WERI-Rb-1 (cell line): ENCODE results near the gene OBSCN.

Source experiments
- DNase-seq: peaks from one replicate; pipeline ENCODE4 v3.0.0-alpha.2; 2020
- H3K27ac ChIP-seq: fragments of 250-450 bp; sonication (Bioruptor Pico); 2 replicates; pipeline ENCODE4 v1.5.1; 2020; ENCODE audit warnings: mild to moderate bottlenecking, moderate library complexity
- H3K27me3 ChIP-seq: fragments of 250-450 bp; sonication (Bioruptor Pico); 2 replicates; pipeline ENCODE4 v1.5.1; 2021; ENCODE audit warnings: mild to moderate bottlenecking, low read depth, moderate library complexity; ENCODE audit not compliant: insufficient read depth, severe bottlenecking
- H3K36me3 ChIP-seq: fragments of 250-450 bp; sonication (Bioruptor Pico); 2 replicates; pipeline ENCODE4 v1.5.1; 2020; ENCODE audit warnings: mild to moderate bottlenecking, moderate library complexity
- H3K4me3 ChIP-seq: 2 replicates; pipeline ENCODE4 v1.5.1; 2011; ENCODE audit warnings: low read depth, mild to moderate bottlenecking, control low read depth, low read length
- H3K9me3 ChIP-seq: fragments of 250-450 bp; sonication (Bioruptor Pico); 2 replicates; pipeline ENCODE4 v1.5.1; 2021; ENCODE audit warnings: mild to moderate bottlenecking, moderate library complexity; ENCODE audit not compliant: severe bottlenecking
- TF ChIP-seq, protein P1 (sequence below): IDR thresholded peaks from 2 replicates; pipeline ENCODE4 v1.5.1; 2011; ENCODE audit warnings: low read depth, mild to moderate bottlenecking, control low read depth, inconsistent platforms, low read length

The OBSCN gene

DNA sequence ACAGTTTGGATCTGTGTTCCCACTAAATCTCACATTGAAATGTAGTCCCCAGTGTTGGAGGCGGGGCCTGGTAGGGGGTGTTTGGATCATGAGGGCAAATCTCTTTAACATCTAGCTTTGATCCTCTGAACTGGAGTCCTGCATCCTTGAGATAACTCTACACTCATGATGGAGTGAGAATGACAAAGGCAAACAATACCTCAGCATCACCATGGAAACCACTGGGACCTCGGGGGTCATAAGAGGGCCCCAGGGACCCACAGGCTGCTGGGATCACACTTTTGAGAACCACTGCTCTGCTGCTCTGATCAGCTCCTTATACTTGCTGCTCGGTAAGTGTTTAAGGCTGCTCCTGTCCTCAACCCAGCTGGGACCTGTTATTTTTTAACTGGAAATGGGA is 13.4 kb upstream of the OBSCN start:
- Histone ChIP-seq H3K27me3 (no peaks in the 10 kb centered on the region), H3K36me3 (no peaks in the 10 kb centered on the region), H3K4me3 (no peak overlapping the region), H3K27ac (no peak overlapping the region), H3K9me3 (no peaks in the 10 kb centered on the region)
- TF ChIP-seq, protein P1, sequence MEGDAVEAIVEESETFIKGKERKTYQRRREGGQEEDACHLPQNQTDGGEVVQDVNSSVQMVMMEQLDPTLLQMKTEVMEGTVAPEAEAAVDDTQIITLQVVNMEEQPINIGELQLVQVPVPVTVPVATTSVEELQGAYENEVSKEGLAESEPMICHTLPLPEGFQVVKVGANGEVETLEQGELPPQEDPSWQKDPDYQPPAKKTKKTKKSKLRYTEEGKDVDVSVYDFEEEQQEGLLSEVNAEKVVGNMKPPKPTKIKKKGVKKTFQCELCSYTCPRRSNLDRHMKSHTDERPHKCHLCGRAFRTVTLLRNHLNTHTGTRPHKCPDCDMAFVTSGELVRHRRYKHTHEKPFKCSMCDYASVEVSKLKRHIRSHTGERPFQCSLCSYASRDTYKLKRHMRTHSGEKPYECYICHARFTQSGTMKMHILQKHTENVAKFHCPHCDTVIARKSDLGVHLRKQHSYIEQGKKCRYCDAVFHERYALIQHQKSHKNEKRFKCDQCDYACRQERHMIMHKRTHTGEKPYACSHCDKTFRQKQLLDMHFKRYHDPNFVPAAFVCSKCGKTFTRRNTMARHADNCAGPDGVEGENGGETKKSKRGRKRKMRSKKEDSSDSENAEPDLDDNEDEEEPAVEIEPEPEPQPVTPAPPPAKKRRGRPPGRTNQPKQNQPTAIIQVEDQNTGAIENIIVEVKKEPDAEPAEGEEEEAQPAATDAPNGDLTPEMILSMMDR: no peak
- DNase-seq: no peak

DNA sequence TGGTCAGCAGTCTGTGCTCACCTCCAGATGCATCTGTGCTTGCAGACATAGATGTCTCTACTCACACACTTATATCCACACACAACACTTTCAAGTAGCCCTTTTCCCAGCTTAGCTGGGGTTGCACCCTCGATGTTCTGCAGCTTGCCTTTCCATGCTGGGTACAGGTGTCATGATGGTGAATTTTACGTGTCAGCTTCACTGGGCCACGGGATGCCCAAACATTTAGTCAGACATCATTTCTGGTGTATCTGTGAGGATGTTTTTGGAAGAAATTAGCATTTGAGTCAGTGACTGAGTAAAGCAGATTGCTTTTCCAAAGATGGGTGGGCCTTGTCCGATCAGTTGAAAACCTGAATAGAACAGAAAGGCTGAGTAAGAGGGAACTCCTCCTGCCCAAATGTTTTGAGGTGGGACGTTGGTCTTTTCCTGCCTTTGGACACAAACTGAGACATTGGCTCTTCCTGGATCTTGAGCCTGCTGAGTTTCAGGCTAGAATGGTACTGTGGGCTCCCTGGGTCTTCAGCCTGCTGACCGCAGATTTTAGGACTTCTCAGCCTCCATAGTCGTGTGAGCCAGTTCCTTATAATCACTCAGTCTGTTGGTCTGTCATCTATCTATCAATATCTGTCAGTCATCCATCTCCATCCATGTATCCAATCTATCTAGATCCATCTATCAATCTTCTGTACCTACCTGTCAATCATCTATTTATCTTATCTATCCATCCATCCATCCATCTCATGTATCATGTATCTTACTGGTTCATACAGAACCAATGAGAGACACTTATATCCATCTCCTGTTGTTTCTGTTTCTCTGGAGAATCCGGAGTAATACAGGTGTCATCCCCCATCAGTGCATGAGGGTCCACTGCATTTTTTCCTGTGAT is 12.7 kb upstream of the OBSCN start:
- no peak for DNase-seq
- no peaks in the 10 kb centered on the region for H3K27me3 ChIP-seq
- no peaks in the 10 kb centered on the region for H3K9me3 ChIP-seq
- H3K4me3 ChIP-seq: no peak overlapping the region
- H3K36me3 ChIP-seq: no peaks in the 10 kb centered on the region
- H3K27ac ChIP-seq: no peak overlapping the region
- TF ChIP-seq, protein P1: no peak

DNA sequence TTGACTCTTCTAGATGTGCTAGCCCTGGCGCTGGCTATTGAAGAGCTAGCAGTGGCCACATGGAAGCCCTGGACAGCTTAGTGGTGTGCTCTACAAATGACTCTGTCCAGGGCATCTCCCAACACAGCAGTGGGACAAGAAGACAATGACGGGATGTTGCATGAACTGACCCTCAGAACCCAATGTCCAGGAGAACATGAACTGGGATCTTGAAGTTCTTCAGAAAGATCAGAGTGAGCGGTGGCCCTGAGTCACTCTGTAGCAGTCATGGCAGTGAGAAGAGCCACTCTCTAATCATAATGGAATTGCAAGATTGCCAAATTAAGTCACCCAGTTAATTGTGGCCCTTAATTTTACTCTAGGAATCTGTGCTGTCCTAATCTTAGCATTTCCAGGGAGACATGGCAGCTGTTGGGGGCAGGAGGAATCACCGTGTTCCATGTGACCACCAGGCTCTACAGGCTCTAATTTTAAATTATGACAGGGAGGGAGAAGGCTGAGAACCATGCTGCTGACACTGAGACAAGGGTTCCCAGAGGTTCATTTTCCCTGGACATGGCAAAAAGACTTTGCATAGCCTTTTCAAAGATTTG is 10.2 kb upstream of the OBSCN start:
- TF ChIP-seq, protein P1: no peak
- no peak for DNase-seq
- no peaks in the 10 kb centered on the region for H3K27me3 ChIP-seq
- H3K9me3 ChIP-seq: no peaks in the 10 kb centered on the region
- no peak overlapping the region for H3K27ac ChIP-seq
- no peaks in the 10 kb centered on the region for H3K36me3 ChIP-seq
- no peak overlapping the region for H3K4me3 ChIP-seq

DNA sequence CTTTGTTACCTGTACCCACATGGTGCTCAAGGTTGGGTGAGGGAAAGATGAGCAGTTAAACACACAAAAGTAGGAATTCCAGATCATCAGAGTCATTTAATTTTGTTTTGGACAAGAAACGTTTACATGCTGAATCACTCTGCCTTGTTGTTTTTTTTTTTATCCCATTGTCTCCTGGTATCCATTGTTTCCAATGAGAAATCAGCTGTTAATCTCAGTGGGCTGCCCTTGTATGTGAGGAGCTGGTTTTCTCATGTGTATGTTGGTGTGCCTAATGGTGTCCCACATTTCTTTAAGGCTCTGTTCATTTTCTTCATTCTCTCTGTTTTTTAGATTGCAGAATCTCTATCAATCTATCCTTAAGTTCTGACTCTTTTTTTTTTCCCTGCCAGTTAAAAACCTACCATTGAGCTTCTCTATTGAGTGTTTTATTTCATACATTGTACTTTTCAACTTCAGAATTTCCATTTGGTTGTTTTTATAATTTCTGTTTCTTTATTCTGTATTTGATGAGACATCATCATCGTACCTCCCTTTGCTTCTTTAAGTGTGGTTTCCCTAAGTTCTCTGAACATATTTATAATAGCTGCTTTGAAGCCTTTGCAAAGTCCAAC is 8.8 kb upstream of the OBSCN start:
- no peak for DNase-seq
- Histone ChIP-seq H3K4me3 (no peak overlapping the region), H3K36me3 (no peaks in the 10 kb centered on the region)

DNA sequence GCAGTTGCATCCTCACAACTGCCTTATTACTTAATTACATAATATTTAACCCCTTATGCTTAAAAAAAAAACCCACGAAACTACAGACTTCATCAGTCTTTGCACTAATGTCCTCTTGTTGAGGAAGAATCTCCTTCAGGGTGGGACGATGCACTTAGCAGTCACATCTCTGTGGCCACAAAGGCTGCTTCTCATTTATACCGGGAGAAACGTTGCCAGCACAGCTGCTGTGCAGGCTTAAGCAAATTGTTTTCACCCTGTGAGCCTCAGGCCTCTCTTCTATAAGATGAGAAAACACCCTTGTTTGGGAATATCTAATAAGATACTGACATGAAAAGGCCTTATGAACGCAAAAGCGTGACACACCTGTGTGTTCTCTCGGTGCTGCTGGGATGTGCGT is 2.9 kb upstream of the OBSCN start:
- TF ChIP-seq, protein P1: no peak
- Histone ChIP-seq H3K27ac (no peak overlapping the region), H3K4me3 (no peak overlapping the region), H3K36me3 (no peaks in the 10 kb centered on the region), H3K27me3 (no peaks in the 10 kb centered on the region), H3K9me3 (no peaks in the 10 kb centered on the region)
- no peak for DNase-seq

More for the DNA sequence above, 8.8 kb upstream of the OBSCN start:
- TF ChIP-seq, protein P1: no peak
- no peak overlapping the region for H3K27ac ChIP-seq
- no peaks in the 10 kb centered on the region for H3K9me3 ChIP-seq
- H3K27me3 ChIP-seq: no peaks in the 10 kb centered on the region
